ENCODE measurements around the gene OXCT2. TPM values are rescaled to one million over a fixed set of nuclear protein-coding genes. Genes with fewer than 3 reads are reported as not detected.

The OXCT2 gene
- polyA plus RNA-seq, 1 of the 3 experiments (the other 2 are of a cell fraction) = 0.44 TPM

DNA sequence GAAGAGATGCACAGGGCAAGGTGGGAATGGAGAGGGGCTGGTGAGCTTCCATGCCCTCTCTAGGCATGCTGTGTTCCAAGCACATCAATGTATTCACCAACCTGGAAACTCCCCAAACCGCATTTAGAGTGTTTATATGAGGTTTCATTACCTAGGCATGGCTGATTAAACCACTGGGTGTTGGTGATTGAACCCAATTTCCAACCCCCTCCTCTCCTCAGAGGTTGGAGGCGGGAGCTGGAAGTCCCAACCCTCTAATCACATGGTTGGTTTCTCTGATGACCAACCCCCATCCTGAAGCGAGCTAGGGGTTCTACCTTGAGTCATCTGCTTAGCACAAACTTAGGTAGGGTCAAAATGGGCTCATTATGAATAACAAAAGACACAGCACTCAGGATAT, 35.4 kb downstream of the OXCT2 start:
- ChIA-PET POLR2A (no interaction called here), CTCF (interaction anchor here (1.6 kb wide), 1 partner anchor 16 kb away, joined by 5 read pairs; no protein-coding TSS in a partner anchor)
- H3F3A ChIP-seq (replicated peaks; ENCODE audit: insufficient read depth) = no peaks in the 10 kb centered on the region
- DNase-seq = no peak
- no peak overlapping the region for H2AFZ ChIP-seq (ENCODE audit: low read depth)
- no peaks in the 10 kb centered on the region for H3K9me3 ChIP-seq
- WGBS (ENCODE audit: low lambda C conversion rate) = 77% methylated on average over 3 of the region's 3 CpGs
- H3K79me2 ChIP-seq (ENCODE audit: insufficient read depth) = peaks cover 16% of the 10 kb centered on the region; the same call in 1 of the 2 replicates
- no peaks in the 10 kb centered on the region for H4K20me1 ChIP-seq (ENCODE audit: insufficient read depth)
- H3K9me2 ChIP-seq = no peaks in the 10 kb centered on the region
- H3K27me3 ChIP-seq (ENCODE audit: insufficient read depth) = no peaks in the 10 kb centered on the region
- TF ChIP-seq, protein P1, sequence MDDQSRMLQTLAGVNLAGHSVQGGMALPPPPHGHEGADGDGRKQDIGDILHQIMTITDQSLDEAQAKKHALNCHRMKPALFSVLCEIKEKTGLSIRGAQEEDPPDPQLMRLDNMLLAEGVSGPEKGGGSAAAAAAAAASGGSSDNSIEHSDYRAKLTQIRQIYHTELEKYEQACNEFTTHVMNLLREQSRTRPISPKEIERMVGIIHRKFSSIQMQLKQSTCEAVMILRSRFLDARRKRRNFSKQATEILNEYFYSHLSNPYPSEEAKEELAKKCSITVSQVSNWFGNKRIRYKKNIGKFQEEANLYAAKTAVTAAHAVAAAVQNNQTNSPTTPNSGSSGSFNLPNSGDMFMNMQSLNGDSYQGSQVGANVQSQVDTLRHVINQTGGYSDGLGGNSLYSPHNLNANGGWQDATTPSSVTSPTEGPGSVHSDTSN (IDR thresholded peaks at IDR 0.05) = no peak
- TF ChIP-seq, protein P2, sequence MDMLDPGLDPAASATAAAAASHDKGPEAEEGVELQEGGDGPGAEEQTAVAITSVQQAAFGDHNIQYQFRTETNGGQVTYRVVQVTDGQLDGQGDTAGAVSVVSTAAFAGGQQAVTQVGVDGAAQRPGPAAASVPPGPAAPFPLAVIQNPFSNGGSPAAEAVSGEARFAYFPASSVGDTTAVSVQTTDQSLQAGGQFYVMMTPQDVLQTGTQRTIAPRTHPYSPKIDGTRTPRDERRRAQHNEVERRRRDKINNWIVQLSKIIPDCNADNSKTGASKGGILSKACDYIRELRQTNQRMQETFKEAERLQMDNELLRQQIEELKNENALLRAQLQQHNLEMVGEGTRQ (IDR thresholded peaks at IDR 0.05; ENCODE audit: borderline replicate concordance, low read depth, low read length) = no peak
- TF ChIP-seq RAD21 (IDR thresholded peaks at IDR 0.05; ENCODE audit: low read length) (no peak), FOXM1 (IDR thresholded peaks at IDR 0.05; ENCODE audit: low read depth) (no peak), SIN3A (IDR thresholded peaks at IDR 0.05; ENCODE audit: borderline replicate concordance, low read depth, low read length) (no peak), RFX5 (IDR thresholded peaks at IDR 0.05; ENCODE audit: low read length) (no peak), FOSL2 (IDR thresholded peaks at IDR 0.05; ENCODE audit: borderline replicate concordance, low read depth) (no peak), TEAD4 (IDR thresholded peaks at IDR 0.05; ENCODE audit: borderline replicate concordance, insufficient read depth) (no peak), TAF1 (IDR thresholded peaks at IDR 0.05; ENCODE audit: borderline replicate concordance, low read depth, low read length) (no peak), POLR2AphosphoS5 (IDR thresholded peaks at IDR 0.05; ENCODE audit: low read depth, low read length) (no peak), EP300 (IDR thresholded peaks at IDR 0.05; ENCODE audit: borderline replicate concordance in 1 of 2, low read depth in 1 of 2, low read length in 1 of 2) (no peak), CHD2 (IDR thresholded peaks at IDR 0.05; ENCODE audit: low read length, partially characterized antibody) (no peak), FOXJ3 (CRISPR knock-in tag; IDR thresholded peaks at IDR 0.05) (no peak), GABPA (IDR thresholded peaks at IDR 0.05; ENCODE audit: low read depth) (no peak), GATA2 (CRISPR knock-in tag; IDR thresholded peaks at IDR 0.05) (no peak)
- TF ChIP-seq, protein P3, sequence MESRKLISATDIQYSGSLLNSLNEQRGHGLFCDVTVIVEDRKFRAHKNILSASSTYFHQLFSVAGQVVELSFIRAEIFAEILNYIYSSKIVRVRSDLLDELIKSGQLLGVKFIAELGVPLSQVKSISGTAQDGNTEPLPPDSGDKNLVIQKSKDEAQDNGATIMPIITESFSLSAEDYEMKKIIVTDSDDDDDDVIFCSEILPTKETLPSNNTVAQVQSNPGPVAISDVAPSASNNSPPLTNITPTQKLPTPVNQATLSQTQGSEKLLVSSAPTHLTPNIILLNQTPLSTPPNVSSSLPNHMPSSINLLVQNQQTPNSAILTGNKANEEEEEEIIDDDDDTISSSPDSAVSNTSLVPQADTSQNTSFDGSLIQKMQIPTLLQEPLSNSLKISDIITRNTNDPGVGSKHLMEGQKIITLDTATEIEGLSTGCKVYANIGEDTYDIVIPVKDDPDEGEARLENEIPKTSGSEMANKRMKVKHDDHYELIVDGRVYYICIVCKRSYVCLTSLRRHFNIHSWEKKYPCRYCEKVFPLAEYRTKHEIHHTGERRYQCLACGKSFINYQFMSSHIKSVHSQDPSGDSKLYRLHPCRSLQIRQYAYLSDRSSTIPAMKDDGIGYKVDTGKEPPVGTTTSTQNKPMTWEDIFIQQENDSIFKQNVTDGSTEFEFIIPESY (IDR thresholded peaks at IDR 0.05; ENCODE audit: borderline replicate concordance, low read depth) = no peak
- TF ChIP-seq, protein P4, sequence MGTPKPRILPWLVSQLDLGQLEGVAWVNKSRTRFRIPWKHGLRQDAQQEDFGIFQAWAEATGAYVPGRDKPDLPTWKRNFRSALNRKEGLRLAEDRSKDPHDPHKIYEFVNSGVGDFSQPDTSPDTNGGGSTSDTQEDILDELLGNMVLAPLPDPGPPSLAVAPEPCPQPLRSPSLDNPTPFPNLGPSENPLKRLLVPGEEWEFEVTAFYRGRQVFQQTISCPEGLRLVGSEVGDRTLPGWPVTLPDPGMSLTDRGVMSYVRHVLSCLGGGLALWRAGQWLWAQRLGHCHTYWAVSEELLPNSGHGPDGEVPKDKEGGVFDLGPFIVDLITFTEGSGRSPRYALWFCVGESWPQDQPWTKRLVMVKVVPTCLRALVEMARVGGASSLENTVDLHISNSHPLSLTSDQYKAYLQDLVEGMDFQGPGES (IDR thresholded peaks at IDR 0.05; ENCODE audit: low read depth, low read length) = no peak
- TF ChIP-seq, protein P5, sequence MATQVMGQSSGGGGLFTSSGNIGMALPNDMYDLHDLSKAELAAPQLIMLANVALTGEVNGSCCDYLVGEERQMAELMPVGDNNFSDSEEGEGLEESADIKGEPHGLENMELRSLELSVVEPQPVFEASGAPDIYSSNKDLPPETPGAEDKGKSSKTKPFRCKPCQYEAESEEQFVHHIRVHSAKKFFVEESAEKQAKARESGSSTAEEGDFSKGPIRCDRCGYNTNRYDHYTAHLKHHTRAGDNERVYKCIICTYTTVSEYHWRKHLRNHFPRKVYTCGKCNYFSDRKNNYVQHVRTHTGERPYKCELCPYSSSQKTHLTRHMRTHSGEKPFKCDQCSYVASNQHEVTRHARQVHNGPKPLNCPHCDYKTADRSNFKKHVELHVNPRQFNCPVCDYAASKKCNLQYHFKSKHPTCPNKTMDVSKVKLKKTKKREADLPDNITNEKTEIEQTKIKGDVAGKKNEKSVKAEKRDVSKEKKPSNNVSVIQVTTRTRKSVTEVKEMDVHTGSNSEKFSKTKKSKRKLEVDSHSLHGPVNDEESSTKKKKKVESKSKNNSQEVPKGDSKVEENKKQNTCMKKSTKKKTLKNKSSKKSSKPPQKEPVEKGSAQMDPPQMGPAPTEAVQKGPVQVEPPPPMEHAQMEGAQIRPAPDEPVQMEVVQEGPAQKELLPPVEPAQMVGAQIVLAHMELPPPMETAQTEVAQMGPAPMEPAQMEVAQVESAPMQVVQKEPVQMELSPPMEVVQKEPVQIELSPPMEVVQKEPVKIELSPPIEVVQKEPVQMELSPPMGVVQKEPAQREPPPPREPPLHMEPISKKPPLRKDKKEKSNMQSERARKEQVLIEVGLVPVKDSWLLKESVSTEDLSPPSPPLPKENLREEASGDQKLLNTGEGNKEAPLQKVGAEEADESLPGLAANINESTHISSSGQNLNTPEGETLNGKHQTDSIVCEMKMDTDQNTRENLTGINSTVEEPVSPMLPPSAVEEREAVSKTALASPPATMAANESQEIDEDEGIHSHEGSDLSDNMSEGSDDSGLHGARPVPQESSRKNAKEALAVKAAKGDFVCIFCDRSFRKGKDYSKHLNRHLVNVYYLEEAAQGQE (IDR thresholded peaks at IDR 0.05; ENCODE audit: low read depth, low read length) = no peak
- TF ChIP-seq, protein P6, sequence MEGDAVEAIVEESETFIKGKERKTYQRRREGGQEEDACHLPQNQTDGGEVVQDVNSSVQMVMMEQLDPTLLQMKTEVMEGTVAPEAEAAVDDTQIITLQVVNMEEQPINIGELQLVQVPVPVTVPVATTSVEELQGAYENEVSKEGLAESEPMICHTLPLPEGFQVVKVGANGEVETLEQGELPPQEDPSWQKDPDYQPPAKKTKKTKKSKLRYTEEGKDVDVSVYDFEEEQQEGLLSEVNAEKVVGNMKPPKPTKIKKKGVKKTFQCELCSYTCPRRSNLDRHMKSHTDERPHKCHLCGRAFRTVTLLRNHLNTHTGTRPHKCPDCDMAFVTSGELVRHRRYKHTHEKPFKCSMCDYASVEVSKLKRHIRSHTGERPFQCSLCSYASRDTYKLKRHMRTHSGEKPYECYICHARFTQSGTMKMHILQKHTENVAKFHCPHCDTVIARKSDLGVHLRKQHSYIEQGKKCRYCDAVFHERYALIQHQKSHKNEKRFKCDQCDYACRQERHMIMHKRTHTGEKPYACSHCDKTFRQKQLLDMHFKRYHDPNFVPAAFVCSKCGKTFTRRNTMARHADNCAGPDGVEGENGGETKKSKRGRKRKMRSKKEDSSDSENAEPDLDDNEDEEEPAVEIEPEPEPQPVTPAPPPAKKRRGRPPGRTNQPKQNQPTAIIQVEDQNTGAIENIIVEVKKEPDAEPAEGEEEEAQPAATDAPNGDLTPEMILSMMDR (IDR thresholded peaks at IDR 0.05) = no peak
- TF ChIP-seq, protein P7, sequence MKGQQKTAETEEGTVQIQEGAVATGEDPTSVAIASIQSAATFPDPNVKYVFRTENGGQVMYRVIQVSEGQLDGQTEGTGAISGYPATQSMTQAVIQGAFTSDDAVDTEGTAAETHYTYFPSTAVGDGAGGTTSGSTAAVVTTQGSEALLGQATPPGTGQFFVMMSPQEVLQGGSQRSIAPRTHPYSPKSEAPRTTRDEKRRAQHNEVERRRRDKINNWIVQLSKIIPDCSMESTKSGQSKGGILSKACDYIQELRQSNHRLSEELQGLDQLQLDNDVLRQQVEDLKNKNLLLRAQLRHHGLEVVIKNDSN (IDR thresholded peaks at IDR 0.05; ENCODE audit: borderline replicate concordance, low read depth) = no peak
- H3K4me3 ChIP-seq (ENCODE audit: low read depth in 2 of 2, low read length in 1 of 2) = no peak overlapping the region
- H3K36me3 ChIP-seq (replicated peaks in 1 of 2; ENCODE audit: control insufficient read depth in 1 of 2, insufficient read depth in 2 of 2, low read length in 1 of 2) = peaks cover 0 to 7% of the 10 kb centered on the region in 2 experiments
- no peak overlapping the region for H3K27ac ChIP-seq (ENCODE audit: low read depth in 2 of 2, low read length in 1 of 2)
- no peak overlapping the region for H3K9ac ChIP-seq
- H3K4me2 ChIP-seq = no peak overlapping the region
- H3K4me1 ChIP-seq (ENCODE audit: control insufficient read depth in 1 of 2, insufficient read depth in 2 of 2, low read depth in 1 of 2, low read length in 1 of 2) = peaks cover 0 to 14% of the 10 kb centered on the region in 2 experiments; a peak in 2 of 4 replicates
